HL-60/S4 treated with retinoic acid at 250 ng/mL for 4 days and 3 days (cell line): ENCODE results near the gene CLTA.

Source experiments
- in situ Hi-C: fragments of 300-500 bp; cut with MboI; formaldehyde crosslinking; loops from 2 replicates; pipeline ENCODE4 v1.7.0; 2022; ENCODE audit warnings: low sequenced_read_pairs

CLTA gene, protein sequence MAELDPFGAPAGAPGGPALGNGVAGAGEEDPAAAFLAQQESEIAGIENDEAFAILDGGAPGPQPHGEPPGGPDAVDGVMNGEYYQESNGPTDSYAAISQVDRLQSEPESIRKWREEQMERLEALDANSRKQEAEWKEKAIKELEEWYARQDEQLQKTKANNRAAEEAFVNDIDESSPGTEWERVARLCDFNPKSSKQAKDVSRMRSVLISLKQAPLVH

GRCh38 chr9:36190388-36191289 lies at the start of gene CLTA:
TSS of gene CLTA (plus strand) at chr9:36190921. CDS start at chr9:36191057, 136 bp downstream.
- in situ Hi-C loops: no loop called here

- in situ Hi-C loops: no loop called here
Observed at GRCh38 chr9:36141288-36141687, 49.4 kb upstream of the CLTA start.

DNA sequence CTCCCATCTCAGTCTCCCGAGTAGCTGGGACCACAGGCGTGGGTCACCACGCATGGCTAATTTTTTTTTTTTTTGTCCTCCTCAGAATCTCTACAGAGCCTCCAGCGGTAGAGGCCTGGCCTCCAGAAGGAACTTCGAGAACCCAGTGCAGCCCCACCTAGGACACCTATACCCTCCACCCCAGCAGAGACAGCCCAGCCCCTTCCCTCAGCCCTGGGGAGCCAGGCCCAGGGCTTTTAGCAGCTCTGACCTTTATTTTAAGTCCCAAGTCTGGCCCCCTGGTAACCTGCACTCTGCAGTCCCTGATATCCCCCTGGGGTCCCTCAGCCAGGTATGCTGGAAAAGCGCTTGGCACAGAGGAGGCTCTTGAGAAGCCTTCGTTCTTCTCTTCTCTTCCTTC lies 49.0 kb upstream of the CLTA start:
- in situ Hi-C loops: no loop called here

GRCh38 chr9:36142510-36143244 lies 48.0 kb upstream of the CLTA start:
- in situ Hi-C loops: no loop called here

- in situ Hi-C loops: no loop called here
Observed at GRCh38 chr9:36143245-36143641, 47.5 kb upstream of the CLTA start.

GRCh38 chr9:36144309-36145232 lies 46.1 kb upstream of the CLTA start:
- in situ Hi-C loops: no loop called here

GRCh38 chr9:36145970-36146369 lies 44.8 kb upstream of the CLTA start:
- in situ Hi-C loops: no loop called here

DNA sequence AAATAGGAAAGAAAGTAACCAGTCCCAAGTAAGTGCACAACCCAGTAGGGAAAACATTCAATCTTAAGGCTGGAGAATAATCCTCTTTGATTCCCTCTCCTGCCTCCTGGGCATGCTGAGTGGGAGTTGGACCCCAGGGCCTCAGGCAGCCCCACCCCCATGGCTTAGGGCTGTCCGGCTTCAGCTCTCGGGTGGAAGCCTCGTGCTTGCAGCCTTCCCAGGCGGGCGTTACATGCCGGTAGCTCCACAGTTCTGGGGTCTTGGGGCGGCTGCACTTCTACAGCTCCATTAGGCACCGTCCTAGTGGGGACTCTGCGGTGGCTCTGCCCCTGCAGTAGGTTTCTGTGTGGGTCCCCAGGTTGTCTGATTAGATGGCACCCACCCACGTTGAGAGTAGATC lies 44.1 kb upstream of the CLTA start:
- in situ Hi-C loops: no loop called here

- in situ Hi-C loops: no loop called here
Observed at GRCh38 chr9:36147441-36148175, 43.1 kb upstream of the CLTA start.

DNA sequence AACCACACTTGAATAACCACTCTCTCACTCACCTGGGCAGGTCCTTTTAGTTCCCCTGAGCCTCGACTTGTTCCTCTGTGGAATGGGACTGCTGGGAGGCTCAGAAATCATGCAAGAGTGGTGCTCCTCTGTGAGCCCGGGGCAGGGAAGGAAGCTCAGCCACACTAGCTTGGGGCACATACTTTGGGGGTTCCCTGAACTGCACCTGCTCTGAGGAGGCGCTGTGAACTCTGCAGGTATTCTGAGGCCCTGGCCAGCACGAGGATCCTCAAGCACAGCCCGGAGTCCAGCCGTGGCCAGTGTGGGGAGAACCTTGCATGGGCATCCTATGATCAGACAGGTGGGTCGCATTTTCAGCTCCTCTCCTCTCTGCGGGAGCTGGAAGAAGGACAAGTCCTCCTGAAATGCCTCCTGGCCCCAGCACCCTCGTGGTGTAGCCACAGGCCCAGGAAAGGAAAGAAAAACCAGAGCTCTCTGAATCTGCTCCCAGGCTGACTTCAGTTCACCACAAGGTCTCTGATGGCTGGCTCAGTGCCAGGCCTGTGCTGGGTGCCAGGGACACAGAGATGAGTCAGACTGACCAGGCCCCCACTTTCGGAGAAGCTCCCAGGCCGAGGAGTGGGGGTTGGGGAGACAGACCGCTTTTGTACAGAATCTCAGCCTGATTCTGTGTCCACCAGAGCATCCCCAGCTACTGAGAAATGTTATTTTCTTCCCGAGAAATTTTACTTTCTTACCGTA lies 42.2 kb upstream of the CLTA start:
- in situ Hi-C loops: no loop called here

DNA sequence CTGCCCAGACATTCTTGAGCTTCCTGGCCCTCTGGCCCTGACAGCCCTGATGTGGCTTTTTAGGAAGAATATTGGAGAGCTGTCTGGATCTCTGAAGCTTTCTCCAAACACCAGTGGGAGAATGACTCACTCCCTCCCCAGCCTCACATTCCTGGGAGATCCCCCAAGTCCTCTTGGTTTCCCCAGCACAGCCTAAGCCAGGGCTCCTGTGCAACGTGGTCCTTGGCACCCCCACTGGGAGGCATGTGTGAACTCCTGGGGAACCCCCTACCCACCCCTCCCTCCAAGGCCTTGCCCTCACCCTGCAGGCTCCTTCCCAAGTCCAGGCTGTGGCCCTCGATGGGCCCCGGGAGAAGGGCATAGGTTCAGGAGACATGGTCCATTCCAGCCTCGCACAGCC lies 41.5 kb upstream of the CLTA start:
- in situ Hi-C loops: no loop called here

DNA sequence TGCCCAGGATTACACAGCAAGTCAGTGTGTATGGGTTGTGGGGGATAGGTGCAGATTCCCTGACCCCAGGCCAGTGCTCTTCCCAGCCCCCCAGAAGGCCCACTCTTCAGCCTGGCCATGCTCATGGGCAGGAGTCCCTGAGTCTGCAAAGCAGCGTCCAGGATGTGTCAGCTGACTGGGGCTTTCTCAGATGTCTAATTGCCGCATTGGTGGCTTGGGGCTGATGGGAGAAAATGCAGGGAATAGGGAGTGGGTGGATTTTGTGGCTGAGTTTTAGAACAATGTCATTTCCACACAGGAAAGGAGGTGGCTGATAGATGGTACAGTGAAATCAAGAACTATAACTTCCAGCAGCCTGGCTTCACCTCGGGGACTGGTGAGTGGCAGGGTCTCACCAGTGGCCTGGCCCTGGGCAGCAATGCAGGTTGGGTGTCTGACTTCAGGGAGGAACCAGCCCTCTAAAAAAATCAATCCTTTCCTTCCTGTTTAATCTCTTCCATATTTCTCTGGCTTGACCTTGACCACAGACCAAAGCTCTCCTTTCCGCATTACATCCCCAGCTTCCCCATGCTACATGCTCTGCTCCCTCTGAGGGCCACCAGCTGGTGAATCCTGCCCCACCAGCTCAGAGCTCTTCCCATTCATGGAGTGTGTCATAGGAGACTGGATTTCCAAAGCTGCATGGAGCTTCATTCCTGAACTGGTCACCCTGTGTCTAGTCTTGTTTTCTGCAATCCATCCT lies 40.0 kb upstream of the CLTA start:
- in situ Hi-C loops: no loop called here

DNA sequence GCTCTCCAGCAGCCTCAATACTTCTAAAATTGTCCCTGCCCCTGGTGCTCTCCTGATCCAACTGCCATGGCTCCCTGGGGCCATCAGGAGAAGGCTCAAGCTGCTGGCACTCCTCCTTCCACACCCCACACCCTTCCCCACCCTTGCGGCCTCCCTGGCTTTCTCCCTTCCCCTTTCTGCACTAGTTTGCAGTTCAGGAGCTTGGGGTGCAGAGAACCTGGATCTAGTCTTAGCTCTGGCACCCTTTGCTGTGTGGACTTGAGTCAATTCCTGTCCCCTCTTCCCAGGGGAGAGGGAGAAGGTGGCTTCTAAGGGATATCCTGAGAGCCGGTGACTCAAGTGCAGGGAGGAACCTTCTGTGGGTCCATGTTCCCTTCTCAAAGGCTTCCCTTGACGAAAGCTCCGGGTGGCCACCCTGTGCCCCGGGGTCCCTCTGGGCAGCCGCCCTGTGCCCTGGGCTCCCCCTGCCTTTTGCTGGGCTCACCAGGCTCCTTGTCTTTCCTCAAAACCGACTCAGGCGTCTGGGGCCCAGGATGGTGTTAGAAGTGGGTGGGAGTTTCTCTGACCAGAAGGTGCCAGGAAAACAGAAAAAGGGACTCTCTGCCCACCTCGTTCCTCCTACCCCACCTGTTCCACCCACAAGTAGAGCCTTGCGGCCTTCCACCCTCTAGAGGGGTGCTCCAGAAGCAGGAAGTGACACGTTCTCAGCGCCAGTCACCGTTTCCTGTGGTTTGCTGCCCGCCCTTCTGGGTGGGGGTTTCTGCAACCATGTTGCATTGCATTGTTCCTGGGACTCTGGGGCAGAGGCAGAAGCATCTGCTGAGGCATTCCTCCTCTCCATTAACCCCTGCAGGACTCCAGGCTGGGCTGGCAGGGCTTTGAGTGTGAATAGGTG lies 39.2 kb upstream of the CLTA start:
- in situ Hi-C loops: no loop called here

DNA sequence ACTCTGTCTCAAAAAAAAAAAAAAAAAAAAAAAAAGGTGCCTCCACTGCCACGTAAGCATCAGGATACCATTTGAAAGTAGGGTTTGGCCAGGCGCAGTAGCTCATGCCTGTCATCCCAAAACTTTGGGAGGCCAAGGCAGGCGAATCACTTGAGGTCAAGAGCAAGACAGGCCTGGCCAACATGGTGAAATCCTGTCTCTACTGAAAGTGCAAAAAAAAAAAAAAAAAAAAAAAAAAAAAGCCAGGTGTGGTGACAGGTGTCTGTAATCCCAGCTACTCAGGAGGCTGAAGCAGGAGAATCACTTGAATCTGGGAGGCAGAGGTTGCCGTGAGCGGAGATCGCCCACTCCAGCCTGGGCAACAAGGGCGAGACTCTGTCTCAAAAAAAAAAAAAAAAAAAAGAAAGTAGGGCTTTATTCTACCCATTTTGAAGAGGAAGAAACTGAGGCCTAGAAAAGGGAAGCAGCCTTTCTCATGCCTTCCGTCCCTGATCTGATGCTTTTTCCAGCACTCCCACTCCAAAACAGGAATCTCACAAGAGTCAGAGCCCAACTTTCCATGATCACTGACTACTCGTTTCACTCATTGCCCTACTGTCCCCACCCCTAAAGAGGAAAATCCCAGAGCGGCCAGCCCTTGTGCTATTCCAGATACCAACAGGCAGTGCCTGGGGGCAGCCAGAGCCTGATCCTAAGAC lies 37.8 kb upstream of the CLTA start:
- in situ Hi-C loops: no loop called here

- in situ Hi-C loops: no loop called here
Observed at GRCh38 chr9:36153746-36154145, 37.0 kb upstream of the CLTA start.

- in situ Hi-C loops: no loop called here
Observed at GRCh38 chr9:36154331-36154952, 36.3 kb upstream of the CLTA start.

DNA sequence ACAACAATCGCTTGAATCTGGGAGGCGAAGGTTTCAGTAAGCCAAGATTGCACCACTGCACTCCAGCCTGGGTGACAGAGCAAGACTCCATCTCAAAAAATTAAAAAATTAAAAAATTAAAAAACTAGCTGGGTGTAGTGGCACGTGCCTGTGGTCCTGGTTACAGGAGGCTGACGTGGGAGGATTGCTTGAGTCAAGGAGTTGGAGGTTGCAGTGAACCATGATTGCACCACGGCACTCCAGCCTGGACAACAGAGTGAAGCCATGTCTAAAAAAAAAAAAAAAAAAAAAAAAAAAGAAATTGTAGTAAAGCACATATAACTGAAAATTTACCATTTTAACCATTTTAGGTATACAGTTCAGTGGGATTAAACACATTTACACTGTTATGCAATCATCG lies 34.6 kb upstream of the CLTA start:
- in situ Hi-C loops: no loop called here
